ENCODE results near the gene PRR16. TPM values are rescaled to one million over a fixed set of nuclear protein-coding genes. Genes with fewer than 3 reads are reported as not detected.

The PRR16 gene
- total RNA-seq, 1 experiment from 2014 or later, result not detected

- Histone ChIP-seq H3K36me3 (ENCODE audit: insufficient read depth, low read length, poor library complexity, severe bottlenecking) (no peaks in the 10 kb centered on the region), H3K4me3 (ENCODE audit: low read depth, low read length, poor library complexity, severe bottlenecking) (no peak overlapping the region), H3K9me3 (ENCODE audit: low read depth, low read length, poor library complexity, severe bottlenecking) (no peaks in the 10 kb centered on the region), H3K27me3 (replicated peaks; ENCODE audit: insufficient read depth, low read depth, low read length, poor library complexity) (no peaks in the 10 kb centered on the region), H3K4me1 (ENCODE audit: insufficient read depth, low read length, poor library complexity, severe bottlenecking) (no peaks in the 10 kb centered on the region), H3K27ac (ENCODE audit: low read depth, low read length, poor library complexity, severe bottlenecking) (no peak overlapping the region)
- ChIA-PET CTCF (no interaction called here), POLR2A (ENCODE audit: low non-redundant PET) (no interaction called here)
- TF ChIP-seq CTCF (conservative IDR thresholded peaks at IDR 0.05; ENCODE audit: low read depth, low read length), result no peak
- TF ChIP-seq EZH2 (IDR thresholded peaks at IDR 0.05; ENCODE audit: borderline replicate concordance, low read depth, low read length, poor library complexity, severe bottlenecking), result no peak
- BruUV-seq (replicated peaks), result no TSS peak
- no peak for DNase-seq (ENCODE audit: low spot score)
- intact Hi-C loops (cut with micrococcal nuclease; ENCODE audit: unreplicated experiment), result no loop called here
Measured at GRCh38 chr5:120552638-120553037, 88.5 kb downstream of the PRR16 start.

- BruUV-seq (replicated peaks), result no TSS peak
- CTCF ChIA-PET, result no interaction called here
- intact Hi-C loops (cut with micrococcal nuclease; ENCODE audit: unreplicated experiment), result no loop called here
Measured at GRCh38 chr5:120555345-120555744, 91.2 kb downstream of the PRR16 start.

GRCh38 chr5:120564013-120564412 is 99.9 kb downstream of the PRR16 start:
- no peak for TF ChIP-seq EZH2 (IDR thresholded peaks at IDR 0.05; ENCODE audit: borderline replicate concordance, low read depth, low read length, poor library complexity, severe bottlenecking)
- TF ChIP-seq CTCF (conservative IDR thresholded peaks at IDR 0.05; ENCODE audit: low read depth, low read length), result no peak
- intact Hi-C loops (cut with micrococcal nuclease; ENCODE audit: unreplicated experiment), result no loop called here
- Histone ChIP-seq H3K9me3 (ENCODE audit: low read depth, low read length, poor library complexity, severe bottlenecking) (no peaks in the 10 kb centered on the region), H3K36me3 (ENCODE audit: insufficient read depth, low read length, poor library complexity, severe bottlenecking) (no peaks in the 10 kb centered on the region), H3K27ac (ENCODE audit: low read depth, low read length, poor library complexity, severe bottlenecking) (no peak overlapping the region), H3K27me3 (replicated peaks; ENCODE audit: insufficient read depth, low read depth, low read length, poor library complexity) (no peaks in the 10 kb centered on the region), H3K4me1 (ENCODE audit: insufficient read depth, low read length, poor library complexity, severe bottlenecking) (no peaks in the 10 kb centered on the region), H3K4me3 (ENCODE audit: low read depth, low read length, poor library complexity, severe bottlenecking) (no peak overlapping the region)
- BruUV-seq (replicated peaks), result no TSS peak
- POLR2A ChIA-PET (ENCODE audit: low non-redundant PET), result no interaction called here
- no peak for DNase-seq (ENCODE audit: low spot score)
- CTCF ChIA-PET, result no interaction called here

More at GRCh38 chr5:120555345-120555744, 91.2 kb downstream of the PRR16 start:
- Histone ChIP-seq H3K4me3 (ENCODE audit: low read depth, low read length, poor library complexity, severe bottlenecking) (no peak overlapping the region), H3K9me3 (ENCODE audit: low read depth, low read length, poor library complexity, severe bottlenecking) (no peaks in the 10 kb centered on the region), H3K4me1 (ENCODE audit: insufficient read depth, low read length, poor library complexity, severe bottlenecking) (no peaks in the 10 kb centered on the region), H3K36me3 (ENCODE audit: insufficient read depth, low read length, poor library complexity, severe bottlenecking) (no peaks in the 10 kb centered on the region), H3K27ac (ENCODE audit: low read depth, low read length, poor library complexity, severe bottlenecking) (no peak overlapping the region), H3K27me3 (replicated peaks; ENCODE audit: insufficient read depth, low read depth, low read length, poor library complexity) (no peaks in the 10 kb centered on the region)
- no peak for DNase-seq (ENCODE audit: low spot score)
- no peak for TF ChIP-seq CTCF (conservative IDR thresholded peaks at IDR 0.05; ENCODE audit: low read depth, low read length)
- POLR2A ChIA-PET (ENCODE audit: low non-redundant PET), result interaction anchor here (0.6 kb wide), 1 partner anchor 189 kb away, joined by 5 read pairs; no protein-coding TSS in a partner anchor
